Measurements from ENCODE around the gene NRN1.

GRCh38 chr6:6046716-6047115 lies 40.0 kb upstream of the NRN1 start:
- TF ChIP-seq, protein P1, sequence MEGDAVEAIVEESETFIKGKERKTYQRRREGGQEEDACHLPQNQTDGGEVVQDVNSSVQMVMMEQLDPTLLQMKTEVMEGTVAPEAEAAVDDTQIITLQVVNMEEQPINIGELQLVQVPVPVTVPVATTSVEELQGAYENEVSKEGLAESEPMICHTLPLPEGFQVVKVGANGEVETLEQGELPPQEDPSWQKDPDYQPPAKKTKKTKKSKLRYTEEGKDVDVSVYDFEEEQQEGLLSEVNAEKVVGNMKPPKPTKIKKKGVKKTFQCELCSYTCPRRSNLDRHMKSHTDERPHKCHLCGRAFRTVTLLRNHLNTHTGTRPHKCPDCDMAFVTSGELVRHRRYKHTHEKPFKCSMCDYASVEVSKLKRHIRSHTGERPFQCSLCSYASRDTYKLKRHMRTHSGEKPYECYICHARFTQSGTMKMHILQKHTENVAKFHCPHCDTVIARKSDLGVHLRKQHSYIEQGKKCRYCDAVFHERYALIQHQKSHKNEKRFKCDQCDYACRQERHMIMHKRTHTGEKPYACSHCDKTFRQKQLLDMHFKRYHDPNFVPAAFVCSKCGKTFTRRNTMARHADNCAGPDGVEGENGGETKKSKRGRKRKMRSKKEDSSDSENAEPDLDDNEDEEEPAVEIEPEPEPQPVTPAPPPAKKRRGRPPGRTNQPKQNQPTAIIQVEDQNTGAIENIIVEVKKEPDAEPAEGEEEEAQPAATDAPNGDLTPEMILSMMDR (IDR thresholded peaks at IDR 0.05) = no peak
- no peak for TF ChIP-seq POLR2A (IDR thresholded peaks at IDR 0.05)
